WTC11 (cell line): ENCODE data around the gene ELFN2. TPM values are rescaled to one million over a fixed set of nuclear protein-coding genes. Genes with fewer than 3 reads are reported as not detected.
A peak's percentile ranks its signal among the peaks of the same experiment; 100 is the strongest.

Experiments used
- ATAC-seq: fragments of 200-7000 bp; cut with Tn5 transposase; 2 replicates; pipeline ENCODE4 v1.10.0; 2021; ENCODE audit warnings: mild to moderate bottlenecking, moderate library complexity
- CTCF ChIA-PET: fragments of 300-600 bp; sonication (Branson Sonifier 250); formaldehyde crosslinking; loops from one replicate; lab custom pipeline; 2021; ENCODE audit warnings: antibody characterized with exemption; lab: Charles Lee
- POLR2A ChIA-PET: fragments of 350-600 bp; sonication (Branson Sonifier 250); formaldehyde crosslinking; loops from one replicate; lab custom pipeline; 2021; ENCODE audit warnings: antibody characterized with exemption; lab: Charles Lee
- DNase-seq: peaks from one replicate; pipeline ENCODE4 v3.0.0; 2021; ENCODE audit warnings: low spot score
- H3K27ac Mint-ChIP-seq: 2 replicates; pipeline ENCODE4 v1.8.0; 2021; ENCODE audit warnings: mixed read lengths
- H3K27me3 Mint-ChIP-seq: 2 replicates; pipeline ENCODE4 v1.8.0; 2021; ENCODE audit warnings: low read depth, mild to moderate bottlenecking, moderate library complexity, mixed read lengths
- H3K36me3 Mint-ChIP-seq: 2 replicates; pipeline ENCODE4 v1.8.0; 2021; ENCODE audit warnings: mixed read lengths
- H3K4me1 Mint-ChIP-seq: 2 replicates; pipeline ENCODE4 v1.8.0; 2022; ENCODE audit warnings: mixed read lengths
- H3K4me3 Mint-ChIP-seq: 2 replicates; pipeline ENCODE4 v1.8.0; 2021; ENCODE audit warnings: mild to moderate bottlenecking, moderate library complexity, mixed read lengths
- H3K9me3 Mint-ChIP-seq: 2 replicates; pipeline ENCODE4 v1.8.0; 2021; ENCODE audit warnings: mixed read lengths
- ARID4B ChIP-seq: sonication (generic); formaldehyde crosslinking; IDR thresholded peaks from 2 replicates; pipeline ENCODE4 v1.8.0; 2023; ENCODE audit warnings: missing genetic modification reagents, mild to moderate bottlenecking, borderline replicate concordance
- ATF6 ChIP-seq: sonication (generic); formaldehyde crosslinking; IDR thresholded peaks from 2 replicates; pipeline ENCODE4 v1.8.1; 2023; ENCODE audit warnings: mild to moderate bottlenecking, missing genetic modification reagents
- CDX4 ChIP-seq: fragments of 250-450 bp; sonication (Bioruptor Pico); IDR thresholded peaks from 2 replicates; pipeline ENCODE4 v1.9.0; 2021; ENCODE audit warnings: moderate library complexity, mild to moderate bottlenecking, inconsistent platforms, borderline replicate concordance
- CREM ChIP-seq: sonication (generic); formaldehyde crosslinking; IDR thresholded peaks from 2 replicates; pipeline ENCODE4 v1.8.1; 2022; ENCODE audit warnings: mild to moderate bottlenecking, missing genetic modification reagents, moderate library complexity
- ETV6 ChIP-seq: sonication (generic); formaldehyde crosslinking; IDR thresholded peaks from 2 replicates; pipeline ENCODE4 v1.8.1; 2022; ENCODE audit warnings: mild to moderate bottlenecking, missing genetic modification reagents
- FOXK1 ChIP-seq: sonication (generic); formaldehyde crosslinking; IDR thresholded peaks from 2 replicates; pipeline ENCODE4 v1.8.0; 2022; ENCODE audit warnings: mild to moderate bottlenecking, moderate library complexity, missing genetic modification reagents
- HMGXB4 ChIP-seq: sonication (generic); formaldehyde crosslinking; IDR thresholded peaks from 2 replicates; pipeline ENCODE4 v1.8.1; 2023; ENCODE audit warnings: mild to moderate bottlenecking, moderate library complexity, missing genetic modification reagents
- MXD4 ChIP-seq: fragments of 250-450 bp; sonication (Bioruptor Pico); IDR thresholded peaks from 2 replicates; pipeline ENCODE4 v1.8.0; 2021; ENCODE audit warnings: mild to moderate bottlenecking, moderate library complexity, borderline replicate concordance
- MYBL2 ChIP-seq: sonication (generic); formaldehyde crosslinking; IDR thresholded peaks from 2 replicates; pipeline ENCODE4 v1.8.1; 2023; ENCODE audit warnings: mild to moderate bottlenecking, moderate library complexity, missing genetic modification reagents
- NFE2L1 ChIP-seq: sonication (generic); formaldehyde crosslinking; IDR thresholded peaks from 2 replicates; pipeline ENCODE4 v1.8.1; 2023; ENCODE audit warnings: missing genetic modification reagents
- NR3C1 ChIP-seq: sonication (generic); formaldehyde crosslinking; conservative IDR thresholded peaks from 2 replicates; pipeline ENCODE4 v1.8.1; 2023; ENCODE audit warnings: low read depth, mild to moderate bottlenecking, missing genetic modification reagents
- SMAD3 ChIP-seq: sonication (generic); formaldehyde crosslinking; IDR thresholded peaks from 2 replicates; pipeline ENCODE4 v1.8.0; 2022; ENCODE audit warnings: missing genetic modification reagents, mild to moderate bottlenecking, borderline replicate concordance
- SOX15 ChIP-seq: fragments of 250-450 bp; sonication (Bioruptor Pico); IDR thresholded peaks from 2 replicates; pipeline ENCODE4 v1.9.0; 2021; ENCODE audit warnings: mild to moderate bottlenecking
- total RNA-seq: library from RNA; stranded (reverse); gene quantifications from 3 replicates; pipeline ENCODE4 v1.2.3, GENCODE V29; 2021
- TF ChIP-seq, protein P1 (sequence below): sonication (generic); formaldehyde crosslinking; IDR thresholded peaks from 2 replicates; pipeline ENCODE4 v1.8.0; 2022; ENCODE audit warnings: mild to moderate bottlenecking, missing genetic modification reagents
- TF ChIP-seq, protein P2 (sequence below): sonication (generic); formaldehyde crosslinking; IDR thresholded peaks from 2 replicates; pipeline ENCODE4 v1.8.0; 2022; ENCODE audit warnings: mild to moderate bottlenecking, missing genetic modification reagents
- TF ChIP-seq, protein P3 (sequence below): sonication (generic); formaldehyde crosslinking; IDR thresholded peaks from 2 replicates; pipeline ENCODE4 v1.8.1; 2022; ENCODE audit warnings: mild to moderate bottlenecking, missing genetic modification reagents, moderate library complexity, borderline replicate concordance

Gene ELFN2
- total RNA-seq, 1 experiment from 2014 or later: 0.87 TPM

- TF ChIP-seq MXD4 (no peak), NR3C1 (CRISPR knock-in tag) (no peak), SMAD3 (CRISPR knock-in tag) (no peak), ETV6 (CRISPR knock-in tag) (no peak), HMGXB4 (CRISPR knock-in tag) (no peak), ATF6 (no peak), SOX15 (no peak), NFE2L1 (CRISPR knock-in tag) (no peak)
- TF ChIP-seq, protein P1, sequence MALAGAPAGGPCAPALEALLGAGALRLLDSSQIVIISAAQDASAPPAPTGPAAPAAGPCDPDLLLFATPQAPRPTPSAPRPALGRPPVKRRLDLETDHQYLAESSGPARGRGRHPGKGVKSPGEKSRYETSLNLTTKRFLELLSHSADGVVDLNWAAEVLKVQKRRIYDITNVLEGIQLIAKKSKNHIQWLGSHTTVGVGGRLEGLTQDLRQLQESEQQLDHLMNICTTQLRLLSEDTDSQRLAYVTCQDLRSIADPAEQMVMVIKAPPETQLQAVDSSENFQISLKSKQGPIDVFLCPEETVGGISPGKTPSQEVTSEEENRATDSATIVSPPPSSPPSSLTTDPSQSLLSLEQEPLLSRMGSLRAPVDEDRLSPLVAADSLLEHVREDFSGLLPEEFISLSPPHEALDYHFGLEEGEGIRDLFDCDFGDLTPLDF: no peak
- TF ChIP-seq, protein P2, sequence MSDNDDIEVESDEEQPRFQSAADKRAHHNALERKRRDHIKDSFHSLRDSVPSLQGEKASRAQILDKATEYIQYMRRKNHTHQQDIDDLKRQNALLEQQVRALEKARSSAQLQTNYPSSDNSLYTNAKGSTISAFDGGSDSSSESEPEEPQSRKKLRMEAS (CRISPR knock-in tag): no peak
- TF ChIP-seq, protein P3, sequence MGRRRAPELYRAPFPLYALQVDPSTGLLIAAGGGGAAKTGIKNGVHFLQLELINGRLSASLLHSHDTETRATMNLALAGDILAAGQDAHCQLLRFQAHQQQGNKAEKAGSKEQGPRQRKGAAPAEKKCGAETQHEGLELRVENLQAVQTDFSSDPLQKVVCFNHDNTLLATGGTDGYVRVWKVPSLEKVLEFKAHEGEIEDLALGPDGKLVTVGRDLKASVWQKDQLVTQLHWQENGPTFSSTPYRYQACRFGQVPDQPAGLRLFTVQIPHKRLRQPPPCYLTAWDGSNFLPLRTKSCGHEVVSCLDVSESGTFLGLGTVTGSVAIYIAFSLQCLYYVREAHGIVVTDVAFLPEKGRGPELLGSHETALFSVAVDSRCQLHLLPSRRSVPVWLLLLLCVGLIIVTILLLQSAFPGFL: no peak
- TF ChIP-seq, all 79 proteins: peak for 0
- no peaks in the 10 kb centered on the region for H3K9me3 Mint-ChIP-seq
- no peaks in the 10 kb centered on the region for H3K36me3 Mint-ChIP-seq
- H3K27ac Mint-ChIP-seq: no peak overlapping the region
- DNase-seq (no peak), ATAC-seq (no peak)
- ChIA-PET POLR2A (interaction anchor here (0.5 kb wide), 1 partner anchor 206 kb away, joined by 3 read pairs; no protein-coding TSS in a partner anchor), CTCF (no interaction called here)
- H3K4me1 Mint-ChIP-seq: 0 out of 2 replicates have a peak, but pooled peaks cover 6% of the 10 kb centered on the region
- no peak overlapping the region for H3K4me3 Mint-ChIP-seq
- H3K27me3 Mint-ChIP-seq: no peaks in the 10 kb centered on the region
These were observed 40.2 kb upstream of the ELFN2 start for GRCh38 chr22:37467391-37467955.

GRCh38 chr22:37464181-37464580 is 36.9 kb upstream of the ELFN2 start:
- no peaks in the 10 kb centered on the region for H3K36me3 Mint-ChIP-seq
- no peaks in the 10 kb centered on the region for H3K9me3 Mint-ChIP-seq
- no peak overlapping the region for H3K27ac Mint-ChIP-seq
- 0 out of 2 replicates have a peak, but pooled peaks cover 4% of the 10 kb centered on the region for H3K4me1 Mint-ChIP-seq
- H3K27me3 Mint-ChIP-seq: no peaks in the 10 kb centered on the region
- no peak overlapping the region for H3K4me3 Mint-ChIP-seq
- ATAC-seq (no peak), DNase-seq (no peak)
- CTCF ChIA-PET: interaction anchor here (0.5 to 5.0 kb wide), 5 partner anchors 8 to 128 kb away, joined by 3 to 38 read pairs (median 4); partner anchors contain the start of gene MFNG
- POLR2A ChIA-PET: no interaction called here
- no peak for TF ChIP-seq MYBL2

DNA sequence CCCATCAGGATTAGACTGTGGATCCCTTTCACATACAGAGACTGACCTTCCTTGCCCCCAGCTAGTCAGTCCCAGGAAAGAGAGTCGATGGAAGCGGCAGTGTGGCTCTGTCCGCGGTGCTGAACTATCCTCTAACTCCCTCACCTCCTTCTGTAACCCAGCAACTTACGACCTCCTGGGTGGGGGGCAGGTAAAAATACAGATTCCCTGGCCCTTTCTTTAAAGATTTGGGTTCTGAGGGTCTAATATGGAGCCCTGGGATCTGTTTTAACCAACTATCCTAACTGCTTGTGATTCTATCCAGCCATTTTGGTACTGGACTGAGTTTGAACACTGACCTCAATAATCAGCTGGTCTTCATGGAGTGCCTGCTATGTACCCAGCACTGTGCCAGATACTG is 35.7 kb upstream of the ELFN2 start:
- ChIA-PET POLR2A (no interaction called here), CTCF (interaction anchor here (0.6 to 5.0 kb wide), 9 partner anchors 9 to 422 kb away, joined by 3 to 38 read pairs (median 5); no protein-coding TSS in a partner anchor)
- Mint-ChIP-seq H3K4me3 (no peak overlapping the region), H3K4me1 (0 out of 2 replicates have a peak, but pooled peaks cover 4% of the 10 kb centered on the region), H3K36me3 (no peaks in the 10 kb centered on the region), H3K9me3 (no peaks in the 10 kb centered on the region), H3K27ac (no peak overlapping the region), H3K27me3 (no peaks in the 10 kb centered on the region)
- ATAC-seq (peak; percentile 74), DNase-seq (peak; percentile 70)
- TF ChIP-seq CDX4 (CRISPR knock-in tag) (no peak), CREM (0 out of 2 replicates have a peak, but pooled peaks have one; percentile 37), FOXK1 (CRISPR knock-in tag) (no peak), SMAD3 (CRISPR knock-in tag) (no peak), ARID4B (CRISPR knock-in tag) (0 out of 2 replicates have a peak, but pooled peaks have one; percentile 47)
- TF ChIP-seq, protein P3: no peak
